HepG2 (cell line): ENCODE measurements around the gene FMN2. TPM values are rescaled to one million over a fixed set of nuclear protein-coding genes. Genes with fewer than 3 reads are reported as not detected.

ENCODE experiments used
- ATAC-seq: fragments of 200-7000 bp; cut with Tn5 transposase; 3 replicates; pipeline ENCODE4 v1.9.1; 2020; ENCODE audit warnings: mild to moderate bottlenecking, moderate library complexity
- BruUV-seq: library from RNA; stranded (reverse); fragments of 400-500 nt; replicated peaks from 2 replicates; lab custom pipeline; 2021; lab: Mats Ljungman, UMichigan
- CTCF ChIA-PET: fragments of 300-600 bp; formaldehyde crosslinking; extraction: SDS; loops from one replicate; lab custom pipeline; 2021; ENCODE audit warnings: low total read pairs, inconsistent platforms, low intra/inter-chr PET ratio; lab: Yijun Ruan, JAX
- POLR2A ChIA-PET: fragments of 350-600 bp; sonication (Branson Sonifier 250); formaldehyde crosslinking; loops from one replicate; lab custom pipeline; 2020; ENCODE audit warnings: antibody characterized with exemption, inconsistent platforms; lab: Yijun Ruan, JAX
- DNase-seq: peaks from one replicate; pipeline ENCODE4 v3.0.0-alpha.2; 2015; ENCODE audit warnings: low spot score
- FAIRE-seq: peaks from 3 replicates; lab custom pipeline; 2011; peaks lifted over from hg19 to GRCh38; lab: Jason Lieb, UNC
- H2AFZ ChIP-seq: one replicate; pipeline ENCODE4 v1.6.1; 2011; ENCODE audit warnings: low read length, inconsistent platforms
- H3K27ac ChIP-seq: fragments of 300-600 bp; 3 replicates; pipeline ENCODE4 v1.8.0; 2011; ENCODE audit warnings: mixed run types, mild to moderate bottlenecking, mixed read lengths, low read length, inconsistent platforms; ENCODE audit not compliant: insufficient read depth; ENCODE audit errors: extremely low read length
- H3K27me3 ChIP-seq, 2 experiments: fragments of 200-600 bp in 1 of 2; 2 replicates in 1 of 2; 3 replicates in 1 of 2; pipeline versions ENCODE4 v1.6.0 to v1.8.0; 2011; ENCODE audit warnings: low read length in 2 of 2, mild to moderate bottlenecking in 2 of 2, moderate library complexity in 2 of 2, inconsistent platforms in 1 of 2; ENCODE audit not compliant: insufficient read depth in 2 of 2, control insufficient read depth in 1 of 2
- H3K36me3 ChIP-seq, 2 experiments: fragments of 200-600 bp in 1 of 2; replicated peaks in 1 of 2; 2 replicates in 1 of 2; 3 replicates in 1 of 2; pipeline versions ENCODE4 v1.5.1 to v1.8.0; 2011; ENCODE audit warnings: low read length in 2 of 2, inconsistent platforms in 1 of 2; ENCODE audit not compliant: insufficient read depth in 2 of 2, control insufficient read depth in 1 of 2
- H3K4me1 ChIP-seq: 2 replicates; pipeline ENCODE4 v1.5.1; 2012; ENCODE audit warnings: low read length, inconsistent platforms; ENCODE audit not compliant: insufficient read depth
- H3K4me2 ChIP-seq: 2 replicates; pipeline ENCODE4 v1.6.0; 2011; ENCODE audit warnings: low read depth, low read length, inconsistent platforms
- H3K4me3 ChIP-seq, 3 experiments: fragments of 200-600 bp in 1 of 3; sonication (generic), shearing (Covaris generic) in 1 of 3; replicated peaks in 1 of 3; 2 replicates each; pipeline ENCODE4 v1.5.1; 2011 to 2016; ENCODE audit warnings: low read length in 3 of 3, inconsistent platforms in 2 of 3, low read depth in 2 of 3, mild to moderate bottlenecking in 2 of 3, control low read depth in 1 of 3, mixed read lengths in 1 of 3; ENCODE audit not compliant: insufficient read depth in 1 of 3
- H3K79me2 ChIP-seq: one replicate; pipeline ENCODE4 v1.6.1; 2011; ENCODE audit warnings: low read length, inconsistent platforms; ENCODE audit not compliant: insufficient read depth
- H3K9ac ChIP-seq: 2 replicates; pipeline ENCODE4 v1.6.0; 2011; ENCODE audit warnings: mild to moderate bottlenecking, low read depth, low read length, inconsistent platforms; ENCODE audit not compliant: insufficient read depth
- H3K9me3 ChIP-seq: 2 replicates; pipeline ENCODE4 v1.5.1; 2012; ENCODE audit warnings: mild to moderate bottlenecking, low read length
- H4K20me1 ChIP-seq: 2 replicates; pipeline ENCODE4 v1.6.0; 2011; ENCODE audit warnings: inconsistent platforms, mild to moderate bottlenecking, low read length, moderate library complexity; ENCODE audit not compliant: insufficient read depth
- BRCA1 ChIP-seq: sonication (generic); formaldehyde crosslinking; IDR thresholded peaks from 2 replicates; pipeline ENCODE4 v1.4.0; 2020; ENCODE audit warnings: missing genetic modification reagents
- CEBPB ChIP-seq: IDR thresholded peaks from 2 replicates; pipeline ENCODE4 v1.6.1; 2011; ENCODE audit warnings: low read depth, low read length, improper control_type of control experiment, borderline replicate concordance
- CENPT ChIP-seq: sonication (generic); formaldehyde crosslinking; IDR thresholded peaks from 2 replicates; pipeline ENCODE4 v1.8.0; 2022; ENCODE audit warnings: low read depth, mild to moderate bottlenecking, moderate library complexity, missing genetic modification reagents
- ELF1 ChIP-seq: sonication (generic); formaldehyde crosslinking; IDR thresholded peaks from 2 replicates; pipeline ENCODE4 v1.4.0; 2020; ENCODE audit warnings: missing genetic modification reagents
- GATAD1 ChIP-seq: IDR thresholded peaks from 2 replicates; pipeline ENCODE4 v1.6.1; 2016; ENCODE audit warnings: missing genetic modification reagents, missing compliant biosample characterization
- KLF13 ChIP-seq: sonication (generic); formaldehyde crosslinking; IDR thresholded peaks from 2 replicates; pipeline ENCODE4 v1.4.0; 2020; ENCODE audit warnings: mild to moderate bottlenecking, missing genetic modification reagents
- NCOA1 ChIP-seq: sonication (generic); formaldehyde crosslinking; IDR thresholded peaks from 2 replicates; pipeline ENCODE4 v1.9.0; 2021; ENCODE audit warnings: missing genetic modification reagents
- PITX1 ChIP-seq: sonication (generic); formaldehyde crosslinking; IDR thresholded peaks from 2 replicates; pipeline ENCODE4 v1.5.1; 2020; ENCODE audit warnings: mild to moderate bottlenecking, missing genetic modification reagents
- SP140L ChIP-seq: sonication (generic); formaldehyde crosslinking; IDR thresholded peaks from 2 replicates; pipeline ENCODE4 v1.4.0; 2020; ENCODE audit warnings: missing genetic modification reagents, borderline replicate concordance
- ZBTB20 ChIP-seq: sonication (generic); formaldehyde crosslinking; IDR thresholded peaks from 2 replicates; pipeline ENCODE4 v1.8.1; 2023; ENCODE audit warnings: missing genetic modification reagents, low read depth, mild to moderate bottlenecking, borderline replicate concordance
- WGBS: methylation state at CpG from one replicate; pipeline ENCODE4 v1.1.6; 2017; ENCODE audit warnings: low lambda C conversion rate; 5-methylcytosine and 5-hydroxymethylcytosine counted together
- in situ Hi-C: cut with HindIII; loops from 2 replicates; pipeline ENCODE4 v1.10.0; 2017; ENCODE audit warnings: low pct_unique_long_range_greater_than_20kb; ENCODE audit not compliant: extremely low pct_ligation_motif_present
- intact Hi-C: fragments of 100-400 bp; cut with micrococcal nuclease; formaldehyde crosslinking; loops from one replicate; pipeline ENCODE4 v1.10.0; 2022; ENCODE audit not compliant: unreplicated experiment
- polyA plus RNA-seq, 8 experiments: library from polyadenylated mRNA; depleted of rRNA in 3 of 8; stranded (reverse) in 7 of 8; unstranded in 1 of 8; fragments of >200 nt; fragmentation: Illumina TruSeq in 4 of 8; extraction: Trizol in 4 of 8; gene quantifications; 2 replicates each; pipeline versions ENCODE4 v1.2.1 to v1.2.3, GENCODE V29; 2011 to 2016; ENCODE audit warnings: low read depth in 4 of 8, missing spikeins in 1 of 8, mixed read lengths in 1 of 8; ENCODE audit not compliant: insufficient read depth in 1 of 8
- total RNA-seq, 5 experiments: library from RNA; depleted of rRNA; stranded (reverse); fragments of >200 nt; fragmentation: Illumina TruSeq; extraction: Trizol; gene quantifications; 2 replicates each; pipeline ENCODE4 v1.2.3, GENCODE V29; 2016; ENCODE audit warnings: low read depth in 1 of 5
- TF ChIP-seq, protein P1 (sequence below): sonication (generic); formaldehyde crosslinking; IDR thresholded peaks from 2 replicates; pipeline ENCODE4 v1.4.0; 2020; ENCODE audit warnings: missing genetic modification reagents, borderline replicate concordance

Gene FMN2
- total and polyA plus RNA-seq, 2 of the 13 experiments (the other 11 are each of a cell fraction or from before 2014, with no cell fraction given): not detected

- 0% methylated on average over 2 of the region's 5 CpGs for WGBS
- no peaks in the 10 kb centered on the region for H3K4me1 ChIP-seq
- no peak for FAIRE-seq
- no peak overlapping the region for H3K4me2 ChIP-seq
- H3K9me3 ChIP-seq: no peaks in the 10 kb centered on the region
- intact Hi-C loops (no loop called here), in situ Hi-C loops (no loop called here)
- no TSS peak for BruUV-seq
- H3K79me2 ChIP-seq: no peaks in the 10 kb centered on the region
- ChIA-PET POLR2A (no interaction called here), CTCF (no interaction called here)
- no peaks in the 10 kb centered on the region for H3K27me3 ChIP-seq
- no peaks in the 10 kb centered on the region for H4K20me1 ChIP-seq
- no peak overlapping the region for H3K4me3 ChIP-seq
- no peaks in the 10 kb centered on the region for H3K36me3 ChIP-seq
- no peak overlapping the region for H3K9ac ChIP-seq
- ATAC-seq: no peak
- no peak overlapping the region for H3K27ac ChIP-seq
- no peak overlapping the region for H2AFZ ChIP-seq
- no peak for DNase-seq
- TF ChIP-seq, protein P1, sequence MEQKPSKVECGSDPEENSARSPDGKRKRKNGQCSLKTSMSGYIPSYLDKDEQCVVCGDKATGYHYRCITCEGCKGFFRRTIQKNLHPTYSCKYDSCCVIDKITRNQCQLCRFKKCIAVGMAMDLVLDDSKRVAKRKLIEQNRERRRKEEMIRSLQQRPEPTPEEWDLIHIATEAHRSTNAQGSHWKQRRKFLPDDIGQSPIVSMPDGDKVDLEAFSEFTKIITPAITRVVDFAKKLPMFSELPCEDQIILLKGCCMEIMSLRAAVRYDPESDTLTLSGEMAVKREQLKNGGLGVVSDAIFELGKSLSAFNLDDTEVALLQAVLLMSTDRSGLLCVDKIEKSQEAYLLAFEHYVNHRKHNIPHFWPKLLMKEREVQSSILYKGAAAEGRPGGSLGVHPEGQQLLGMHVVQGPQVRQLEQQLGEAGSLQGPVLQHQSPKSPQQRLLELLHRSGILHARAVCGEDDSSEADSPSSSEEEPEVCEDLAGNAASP: no peak
- TF ChIP-seq KLF13 (no peak), PITX1 (no peak), GATAD1 (no peak), ZBTB20 (no peak), CEBPB (no peak), SP140L (CRISPR knock-in tag) (no peak), CENPT (CRISPR knock-in tag) (no peak), BRCA1 (CRISPR knock-in tag) (no peak), NCOA1 (CRISPR knock-in tag) (no peak), ELF1 (no peak)
Observed at GRCh38 chr1:240304466-240304865, 212.8 kb downstream of the FMN2 start.
